Measurements from ENCODE around the gene FAM237B. TPM values are rescaled to one million over a fixed set of nuclear protein-coding genes. Genes with fewer than 3 reads are reported as not detected.

Gene FAM237B
- polyA plus RNA-seq, 3 donors = not detected

DNA sequence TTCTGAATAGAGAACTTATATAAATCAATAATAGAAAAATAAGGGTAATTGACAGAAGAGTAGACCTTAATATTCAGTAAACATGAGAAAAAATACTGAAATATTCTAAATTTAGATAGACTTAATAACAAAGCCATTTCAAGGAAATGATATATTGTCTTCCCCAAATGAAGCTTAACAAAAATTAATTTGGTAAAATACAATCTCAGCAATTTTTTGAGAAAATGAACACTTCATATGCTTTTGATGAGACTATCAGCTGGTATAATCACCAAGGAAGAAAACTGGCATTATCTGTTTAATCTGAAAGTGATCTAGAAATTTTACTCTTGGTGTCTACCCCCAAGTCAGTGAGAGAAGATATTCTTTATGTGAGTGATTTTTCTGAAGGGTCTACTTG, 1.7 kb upstream of the FAM237B start:
- Histone ChIP-seq H3K9ac (ENCODE audit: insufficient read depth, low read length, poor library complexity, severe bottlenecking) (no peak overlapping the region), H2AFZ (ENCODE audit: insufficient read depth, low read depth, low read length, poor library complexity, severe bottlenecking) (no peak overlapping the region), H3K4me3 (replicated peaks in 1 of 3; ENCODE audit: low read depth in 2 of 3, low read length in 3 of 3) (no peak overlapping the region), H3K9me3 (replicated peaks in 1 of 2; ENCODE audit: control insufficient read depth in 1 of 2, insufficient read depth in 1 of 2, low read length in 2 of 2) (no peaks in the 10 kb centered on the region), H3K4me2 (replicated peaks; ENCODE audit: extremely low read depth, low read length, poor library complexity, severe bottlenecking) (no peak overlapping the region), H3K4me1 (ENCODE audit: control insufficient read depth in 1 of 2, insufficient read depth in 2 of 2, low read length in 2 of 2) (no peaks in the 10 kb centered on the region), H3K27ac (ENCODE audit: low read depth in 1 of 2, low read length in 2 of 2) (no peak overlapping the region), H4K20me1 (ENCODE audit: insufficient read depth, low read length) (no peaks in the 10 kb centered on the region), H3K27me3 (ENCODE audit: control insufficient read depth in 2 of 2, insufficient read depth in 2 of 2, low read length in 2 of 2) (peaks cover 34 to 50% of the 10 kb centered on the region in 2 donors), H3K36me3 (replicated peaks in 1 of 2; ENCODE audit: control insufficient read depth in 1 of 2, insufficient read depth in 2 of 2, low read length in 2 of 2) (no peaks in the 10 kb centered on the region), H3K79me2 (ENCODE audit: insufficient read depth, low read length) (no peaks in the 10 kb centered on the region)
- DNase-seq = no peak
- Mint-ChIP-seq H3K36me3 (no peaks in the 10 kb centered on the region), H3K4me3 (peak overlapping the region in 1 of 2 donors; percentile 16), H3K27ac (no peak overlapping the region), H3K9me3 (peaks cover 0 to 8% (median 2%) of the 10 kb centered on the region in 7 donors), H3K4me1 (peaks cover 5% of the 10 kb centered on the region), H3K27me3 (ENCODE audit: low read depth in 3 of 3) (peaks cover 38 to 51% (median 42%) of the 10 kb centered on the region in 3 donors)
- TF ChIP-seq, protein P1, sequence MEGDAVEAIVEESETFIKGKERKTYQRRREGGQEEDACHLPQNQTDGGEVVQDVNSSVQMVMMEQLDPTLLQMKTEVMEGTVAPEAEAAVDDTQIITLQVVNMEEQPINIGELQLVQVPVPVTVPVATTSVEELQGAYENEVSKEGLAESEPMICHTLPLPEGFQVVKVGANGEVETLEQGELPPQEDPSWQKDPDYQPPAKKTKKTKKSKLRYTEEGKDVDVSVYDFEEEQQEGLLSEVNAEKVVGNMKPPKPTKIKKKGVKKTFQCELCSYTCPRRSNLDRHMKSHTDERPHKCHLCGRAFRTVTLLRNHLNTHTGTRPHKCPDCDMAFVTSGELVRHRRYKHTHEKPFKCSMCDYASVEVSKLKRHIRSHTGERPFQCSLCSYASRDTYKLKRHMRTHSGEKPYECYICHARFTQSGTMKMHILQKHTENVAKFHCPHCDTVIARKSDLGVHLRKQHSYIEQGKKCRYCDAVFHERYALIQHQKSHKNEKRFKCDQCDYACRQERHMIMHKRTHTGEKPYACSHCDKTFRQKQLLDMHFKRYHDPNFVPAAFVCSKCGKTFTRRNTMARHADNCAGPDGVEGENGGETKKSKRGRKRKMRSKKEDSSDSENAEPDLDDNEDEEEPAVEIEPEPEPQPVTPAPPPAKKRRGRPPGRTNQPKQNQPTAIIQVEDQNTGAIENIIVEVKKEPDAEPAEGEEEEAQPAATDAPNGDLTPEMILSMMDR (IDR thresholded peaks at IDR 0.05) = no peak
- intact Hi-C loops (cut with micrococcal nuclease) = no loop called here

DNA sequence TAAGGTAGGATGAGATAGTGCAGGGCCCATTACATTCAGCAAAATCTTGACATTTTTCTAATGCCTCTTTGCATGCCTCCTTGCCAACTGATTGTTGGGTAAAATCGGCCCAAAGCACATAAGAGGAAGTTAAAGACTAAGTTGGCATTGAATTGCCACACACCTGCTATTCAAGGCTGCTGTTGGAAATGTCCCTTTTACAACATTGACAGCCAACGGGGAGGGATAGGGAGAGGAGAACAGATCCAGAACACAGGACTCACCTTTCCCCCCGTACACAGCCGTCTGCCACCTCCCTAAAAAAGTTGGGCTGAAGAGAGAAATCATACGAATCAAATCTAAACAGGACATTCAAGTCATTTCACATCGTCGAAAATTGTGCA, 695 bp downstream of the FAM237B start:
- H2AFZ ChIP-seq (ENCODE audit: insufficient read depth, low read depth, low read length, poor library complexity, severe bottlenecking) = no peak overlapping the region
- peaks cover 0 to 8% (median 2%) of the 10 kb centered on the region in 7 donors for H3K9me3 Mint-ChIP-seq

More for the DNA sequence above, 695 bp downstream of the FAM237B start:
- Mint-ChIP-seq H3K36me3 (no peaks in the 10 kb centered on the region), H3K4me3 (peak overlapping the region in 1 of 2 donors; percentile 78), H3K27ac (no peak overlapping the region), H3K4me1 (peaks cover 5% of the 10 kb centered on the region), H3K27me3 (ENCODE audit: low read depth in 3 of 3) (peaks cover 40 to 62% (median 49%) of the 10 kb centered on the region in 3 donors)
- H3K4me1 ChIP-seq (ENCODE audit: control insufficient read depth in 1 of 2, insufficient read depth in 2 of 2, low read length in 2 of 2) = no peaks in the 10 kb centered on the region
- H3K4me3 ChIP-seq (replicated peaks in 1 of 3; ENCODE audit: low read depth in 2 of 3, low read length in 3 of 3) = no peak overlapping the region
- peaks cover 38 to 58% of the 10 kb centered on the region in 2 donors for H3K27me3 ChIP-seq (ENCODE audit: control insufficient read depth in 2 of 2, insufficient read depth in 2 of 2, low read length in 2 of 2)
- no peak overlapping the region for H3K4me2 ChIP-seq (replicated peaks; ENCODE audit: extremely low read depth, low read length, poor library complexity, severe bottlenecking)
- DNase-seq = no peak
- no peak overlapping the region for H3K27ac ChIP-seq (ENCODE audit: low read depth in 1 of 2, low read length in 2 of 2)
- H3K79me2 ChIP-seq (ENCODE audit: insufficient read depth, low read length) = no peaks in the 10 kb centered on the region
- TF ChIP-seq, protein P1 (IDR thresholded peaks at IDR 0.05) = no peak
- no peaks in the 10 kb centered on the region for H3K36me3 ChIP-seq (replicated peaks in 1 of 2; ENCODE audit: control insufficient read depth in 1 of 2, insufficient read depth in 2 of 2, low read length in 2 of 2)
- 0% methylated on average over 1 of the region's 7 CpGs for WGBS (ENCODE audit: insufficient coverage)
- intact Hi-C loops (cut with micrococcal nuclease) = no loop called here
- H3K9ac ChIP-seq (ENCODE audit: insufficient read depth, low read length, poor library complexity, severe bottlenecking) = no peak overlapping the region
- H4K20me1 ChIP-seq (ENCODE audit: insufficient read depth, low read length) = no peaks in the 10 kb centered on the region
- H3K9me3 ChIP-seq (replicated peaks in 1 of 2; ENCODE audit: control insufficient read depth in 1 of 2, insufficient read depth in 1 of 2, low read length in 2 of 2) = no peaks in the 10 kb centered on the region
